ENCODE results near the gene CRABP1. TPM values are rescaled to one million over a fixed set of nuclear protein-coding genes. Genes with fewer than 3 reads are reported as not detected.

CRABP1 gene
- total RNA-seq, 1 experiment from 2014 or later = 0.47 TPM

- no peaks in the 10 kb centered on the region for H3K9me2 ChIP-seq (ENCODE audit: insufficient read depth)
- no peak overlapping the region for H3K4me2 ChIP-seq (ENCODE audit: low read length)
- H3K27ac ChIP-seq (ENCODE audit: low read depth, low read length) = no peak overlapping the region
- H3K4me3 ChIP-seq (replicated peaks in 1 of 2; ENCODE audit: low read depth in 1 of 2, low read length in 2 of 2) = no peak overlapping the region
- no peak for TF ChIP-seq ZFX (IDR thresholded peaks at IDR 0.05)
- TF ChIP-seq ELF1 (IDR thresholded peaks at IDR 0.05; ENCODE audit: borderline replicate concordance, low read depth) = no peak
- TF ChIP-seq RAD21 (IDR thresholded peaks at IDR 0.05; ENCODE audit: low read depth) = no peak
- TF ChIP-seq ZBTB33 (IDR thresholded peaks at IDR 0.05; ENCODE audit: extremely low read depth, insufficient replicate concordance, low read length) = no peak
- no peak for TF ChIP-seq JUND (IDR thresholded peaks at IDR 0.05)
- no peak for TF ChIP-seq SP1 (IDR thresholded peaks at IDR 0.05; ENCODE audit: low read depth)
- TF ChIP-seq, protein P1, sequence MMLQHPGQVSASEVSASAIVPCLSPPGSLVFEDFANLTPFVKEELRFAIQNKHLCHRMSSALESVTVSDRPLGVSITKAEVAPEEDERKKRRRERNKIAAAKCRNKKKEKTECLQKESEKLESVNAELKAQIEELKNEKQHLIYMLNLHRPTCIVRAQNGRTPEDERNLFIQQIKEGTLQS (IDR thresholded peaks at IDR 0.05) = no peak
- no peak for TF ChIP-seq SRF (IDR thresholded peaks at IDR 0.05; ENCODE audit: low read depth)
- no peak for TF ChIP-seq POLR2AphosphoS5 (IDR thresholded peaks at IDR 0.05; ENCODE audit: low read depth, low read length)
- TF ChIP-seq YY1 (IDR thresholded peaks at IDR 0.05; ENCODE audit: extremely low read depth, insufficient replicate concordance, low read depth, low read length) = no peak
- TF ChIP-seq CBX3 (IDR thresholded peaks at IDR 0.05; ENCODE audit: low read depth) = no peak
- no peak for TF ChIP-seq FOSL1 (IDR thresholded peaks at IDR 0.05; ENCODE audit: low read depth)
- TF ChIP-seq, protein P2, sequence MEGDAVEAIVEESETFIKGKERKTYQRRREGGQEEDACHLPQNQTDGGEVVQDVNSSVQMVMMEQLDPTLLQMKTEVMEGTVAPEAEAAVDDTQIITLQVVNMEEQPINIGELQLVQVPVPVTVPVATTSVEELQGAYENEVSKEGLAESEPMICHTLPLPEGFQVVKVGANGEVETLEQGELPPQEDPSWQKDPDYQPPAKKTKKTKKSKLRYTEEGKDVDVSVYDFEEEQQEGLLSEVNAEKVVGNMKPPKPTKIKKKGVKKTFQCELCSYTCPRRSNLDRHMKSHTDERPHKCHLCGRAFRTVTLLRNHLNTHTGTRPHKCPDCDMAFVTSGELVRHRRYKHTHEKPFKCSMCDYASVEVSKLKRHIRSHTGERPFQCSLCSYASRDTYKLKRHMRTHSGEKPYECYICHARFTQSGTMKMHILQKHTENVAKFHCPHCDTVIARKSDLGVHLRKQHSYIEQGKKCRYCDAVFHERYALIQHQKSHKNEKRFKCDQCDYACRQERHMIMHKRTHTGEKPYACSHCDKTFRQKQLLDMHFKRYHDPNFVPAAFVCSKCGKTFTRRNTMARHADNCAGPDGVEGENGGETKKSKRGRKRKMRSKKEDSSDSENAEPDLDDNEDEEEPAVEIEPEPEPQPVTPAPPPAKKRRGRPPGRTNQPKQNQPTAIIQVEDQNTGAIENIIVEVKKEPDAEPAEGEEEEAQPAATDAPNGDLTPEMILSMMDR (IDR thresholded peaks at IDR 0.05 in 2 of 3, conservative IDR thresholded peaks at IDR 0.05 in 1 of 3; ENCODE audit: borderline replicate concordance in 1 of 3, insufficient read depth in 1 of 3, low read depth in 2 of 3, low read length in 2 of 3) = no peak
- TF ChIP-seq EZH2phosphoT487 (IDR thresholded peaks at IDR 0.05; ENCODE audit: borderline replicate concordance) = no peak
- no peak for TF ChIP-seq REST (IDR thresholded peaks at IDR 0.05; ENCODE audit: low read depth)
- TF ChIP-seq, protein P3, sequence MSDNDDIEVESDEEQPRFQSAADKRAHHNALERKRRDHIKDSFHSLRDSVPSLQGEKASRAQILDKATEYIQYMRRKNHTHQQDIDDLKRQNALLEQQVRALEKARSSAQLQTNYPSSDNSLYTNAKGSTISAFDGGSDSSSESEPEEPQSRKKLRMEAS (IDR thresholded peaks at IDR 0.05) = no peak
- no peak for TF ChIP-seq SIN3A (IDR thresholded peaks at IDR 0.05; ENCODE audit: low read depth)
- no peak for TF ChIP-seq TCF7L2 (IDR thresholded peaks at IDR 0.05; ENCODE audit: borderline replicate concordance, extremely low read depth, insufficient read depth, insufficient read length)
- no peak for TF ChIP-seq ZNF274 (IDR thresholded peaks at IDR 0.05; ENCODE audit: low read depth, low read length)
- no peak for TF ChIP-seq POLR2A (IDR thresholded peaks at IDR 0.05; ENCODE audit: borderline replicate concordance, extremely low read depth, insufficient read depth, insufficient read length)
- H3K27me3 ChIP-seq (ENCODE audit: insufficient read depth, low read length) = peaks cover 9% of the 10 kb centered on the region; the same call in 1 of the 2 replicates
- H3K9ac ChIP-seq (ENCODE audit: low read length) = no peak overlapping the region
- DNase-seq (ENCODE audit: low read depth, low spot score) = no peak
- no TSS peak for BruUV-seq (replicated peaks)
- no peaks in the 10 kb centered on the region for H3K36me3 ChIP-seq (ENCODE audit: control insufficient read depth in 1 of 2, insufficient read depth in 2 of 2, low read length in 2 of 2)
- no peak for ATAC-seq
- no peaks in the 10 kb centered on the region for H3K79me2 ChIP-seq (ENCODE audit: insufficient read depth, low read length)
- ChIA-PET RAD21 (ENCODE audit: low non-redundant PET in 1 of 2, low total read pairs in 2 of 2, uncharacterized antibody in 2 of 2, unreplicated experiment in 2 of 2) (no interaction called here), CTCF (no interaction called here), POLR2A (no interaction called here)
- intact Hi-C loops (cut with micrococcal nuclease) = no loop called here
- no peaks in the 10 kb centered on the region for H3K4me1 ChIP-seq (ENCODE audit: control insufficient read depth in 1 of 2, insufficient read depth in 2 of 2, low read length in 2 of 2)
- no peak overlapping the region for H2AFZ ChIP-seq (ENCODE audit: low read depth, low read length, poor library complexity, severe bottlenecking)
- no peaks in the 10 kb centered on the region for H4K20me1 ChIP-seq (ENCODE audit: insufficient read depth)
- no peaks in the 10 kb centered on the region for H3K9me3 ChIP-seq (ENCODE audit: control insufficient read depth in 1 of 2, insufficient read depth in 1 of 2, low read depth in 1 of 2, low read length in 2 of 2)
Measured at GRCh38 chr15:78339559-78339958, 594 bp upstream of the CRABP1 start.

Measured in HCT116 (cell line).